Common myeloid progenitor, CD34-positive (primary cell): ENCODE results near the gene PPP1R9A.
"Not testable (repeated sequence)": the region's sequence is repeated elsewhere in the genome, so short reads cannot be mapped to it uniquely, and the experiment has no call there.

Experiments
- CTCF ChIA-PET: fragments of 350-600 bp; sonication (Branson Sonifier 250); formaldehyde crosslinking; loops from one replicate; lab custom pipeline; 2021; ENCODE audit warnings: antibody characterized with exemption; lab: Charles Lee
- POLR2A ChIA-PET: fragments of 350-600 bp; sonication (Branson Sonifier 250); formaldehyde crosslinking; loops from one replicate; lab custom pipeline; 2021; ENCODE audit warnings: antibody characterized with exemption; lab: Charles Lee
- DNase-seq, 3 donors: peaks; one replicate each; pipeline versions ENCODE4 v3.0.0 to v3.0.0-alpha.2; 2013
- H3K27ac ChIP-seq, 2 experiments: 1 replicate in 1 of 2; 2 replicates in 1 of 2; pipeline ENCODE4 v1.7.0; 2013; ENCODE audit warnings: inconsistent platforms in 2 of 2, low read length in 2 of 2, mild to moderate bottlenecking in 2 of 2, low read depth in 1 of 2, moderate library complexity in 1 of 2; ENCODE audit not compliant: severe bottlenecking in 2 of 2, insufficient read depth in 1 of 2, poor library complexity in 1 of 2
- H3K27me3 ChIP-seq, 5 experiments: replicated peaks in 2 of 5; 1 replicate in 3 of 5; 2 replicates in 2 of 5; pipeline versions ENCODE4 v1.6.1 to v1.7.0; 2013; ENCODE audit warnings: low read length in 4 of 5, mild to moderate bottlenecking in 2 of 5, moderate library complexity in 2 of 5, inconsistent platforms in 1 of 5; ENCODE audit not compliant: insufficient read depth in 5 of 5, control insufficient read depth in 4 of 5
- H3K36me3 ChIP-seq, 4 experiments: 1 replicate in 2 of 4; 2 replicates in 2 of 4; pipeline versions ENCODE4 v1.6.1 to v1.7.0; 2013; ENCODE audit warnings: low read length in 3 of 4, control low read depth in 1 of 4, mild to moderate bottlenecking in 1 of 4; ENCODE audit not compliant: control insufficient read depth in 4 of 4, insufficient read depth in 4 of 4
- H3K4me1 ChIP-seq, 4 experiments: 1 replicate in 3 of 4; 2 replicates in 1 of 4; pipeline versions ENCODE4 v1.6.1 to v1.7.1; 2013; ENCODE audit warnings: low read length in 3 of 4, mild to moderate bottlenecking in 3 of 4, control low read depth in 1 of 4, inconsistent platforms in 1 of 4, moderate library complexity in 1 of 4; ENCODE audit not compliant: control insufficient read depth in 4 of 4, insufficient read depth in 4 of 4; ENCODE audit errors: control extremely low read depth in 1 of 4
- H3K4me3 ChIP-seq, 7 experiments: 1 replicate in 4 of 7; 2 replicates in 3 of 7; pipeline versions ENCODE4 v1.5.1 to v1.7.0; 2013; ENCODE audit warnings: mild to moderate bottlenecking in 7 of 7, low read length in 6 of 7, moderate library complexity in 6 of 7, inconsistent platforms in 2 of 7, low read depth in 2 of 7, control low read depth in 1 of 7; ENCODE audit not compliant: insufficient read depth in 4 of 7, control insufficient read depth in 1 of 7; ENCODE audit errors: extremely low read depth in 1 of 7
- H3K9me3 ChIP-seq, 5 experiments: 1 replicate in 4 of 5; 2 replicates in 1 of 5; pipeline versions ENCODE4 v1.6.1 to v1.7.1; 2013; ENCODE audit warnings: low read length in 4 of 5, mild to moderate bottlenecking in 2 of 5, inconsistent platforms in 1 of 5, low read depth in 1 of 5, moderate library complexity in 1 of 5; ENCODE audit not compliant: control insufficient read depth in 4 of 5, insufficient read depth in 2 of 5; ENCODE audit errors: control extremely low read depth in 1 of 5
- WGBS: methylation state at CpG from one replicate; pipeline ENCODE4 v1.1.5; 2013; ENCODE audit not compliant: insufficient coverage; 5-methylcytosine and 5-hydroxymethylcytosine counted together

The PPP1R9A gene

GRCh38 chr7:94998266-94999068, 91.1 kb downstream of the PPP1R9A start:
- ChIA-PET CTCF (interaction anchor here (1.5 kb wide), 1 partner anchor 14 kb away, joined by 3 read pairs; no protein-coding TSS in a partner anchor), POLR2A (no interaction called here)
- DNase-seq = no peak
- Histone ChIP-seq H3K27me3 (no peaks in the 10 kb centered on the region), H3K4me1 (no peaks in the 10 kb centered on the region), H3K4me3 (no peak overlapping the region), H3K27ac (no peak overlapping the region), H3K9me3 (no peaks in the 10 kb centered on the region), H3K36me3 (no peaks in the 10 kb centered on the region)
- WGBS = no CpG with 5 or more reads among the region's 3 CpGs

DNA sequence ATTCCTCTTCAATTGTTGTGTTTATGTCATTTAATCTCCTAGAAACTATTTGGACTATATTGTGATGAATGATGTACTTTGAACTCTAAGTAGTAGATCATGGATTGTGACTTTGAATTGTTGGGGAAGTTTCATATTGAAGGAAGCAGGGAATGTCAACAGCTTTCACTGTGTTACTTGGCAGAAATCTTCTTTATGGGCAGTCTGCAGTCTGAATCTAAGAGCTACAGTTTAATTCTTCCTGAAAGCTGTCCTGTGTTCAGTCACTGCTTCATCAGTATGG, 91.6 kb downstream of the PPP1R9A start:
- ChIA-PET CTCF (no interaction called here), POLR2A (no interaction called here)
- H3K4me3 ChIP-seq = no peak overlapping the region
- no peak for DNase-seq
- H3K27me3 ChIP-seq = no peaks in the 10 kb centered on the region
- H3K4me1 ChIP-seq = no peaks in the 10 kb centered on the region
- H3K9me3 ChIP-seq = no peaks in the 10 kb centered on the region
- no peak overlapping the region for H3K27ac ChIP-seq
- H3K36me3 ChIP-seq = no peaks in the 10 kb centered on the region

DNA sequence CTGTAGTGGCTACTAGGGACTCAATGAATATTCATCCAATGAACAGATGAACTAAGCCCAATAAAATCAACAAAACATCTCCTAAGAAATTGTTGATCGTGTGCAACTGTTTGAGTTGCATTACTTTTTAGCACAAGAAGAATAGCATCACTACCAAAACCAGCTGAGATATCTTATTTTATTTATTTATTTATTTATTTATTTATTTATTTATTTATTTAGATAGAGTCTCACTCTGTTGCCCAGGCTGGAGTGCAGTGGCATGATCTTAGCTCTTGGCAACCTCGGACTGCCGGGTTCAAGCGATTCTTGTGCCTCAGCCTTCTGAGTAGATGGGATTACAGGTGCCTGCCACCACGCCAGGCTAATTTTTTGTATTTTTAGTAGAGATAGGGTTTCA, 92.2 kb downstream of the PPP1R9A start:
- H3K4me3 ChIP-seq, CTCF ChIA-PET: not testable (repeated sequence)
- WGBS = 100% methylated on average over 3 of the region's 5 CpGs

GRCh38 chr7:95001258-95001657, 93.9 kb downstream of the PPP1R9A start:
- DNase-seq = no peak
- no CpG with 5 or more reads among the region's 3 CpGs for WGBS
- H3K4me1 ChIP-seq = no peaks in the 10 kb centered on the region
- ChIA-PET POLR2A (no interaction called here), CTCF (interaction anchor here (1.4 kb wide), 1 partner anchor 10 kb away, joined by 3 read pairs; no protein-coding TSS in a partner anchor)
- H3K36me3 ChIP-seq = no peaks in the 10 kb centered on the region
- no peak overlapping the region for H3K4me3 ChIP-seq
- no peaks in the 10 kb centered on the region for H3K27me3 ChIP-seq
- no peaks in the 10 kb centered on the region for H3K9me3 ChIP-seq
- H3K27ac ChIP-seq = no peak overlapping the region

More for the DNA sequence above, 92.2 kb downstream of the PPP1R9A start:
- H3K4me1 ChIP-seq, H3K27me3 ChIP-seq, H3K36me3 ChIP-seq, DNase-seq, POLR2A ChIA-PET, H3K9me3 ChIP-seq, H3K27ac ChIP-seq: not testable (repeated sequence)

DNA sequence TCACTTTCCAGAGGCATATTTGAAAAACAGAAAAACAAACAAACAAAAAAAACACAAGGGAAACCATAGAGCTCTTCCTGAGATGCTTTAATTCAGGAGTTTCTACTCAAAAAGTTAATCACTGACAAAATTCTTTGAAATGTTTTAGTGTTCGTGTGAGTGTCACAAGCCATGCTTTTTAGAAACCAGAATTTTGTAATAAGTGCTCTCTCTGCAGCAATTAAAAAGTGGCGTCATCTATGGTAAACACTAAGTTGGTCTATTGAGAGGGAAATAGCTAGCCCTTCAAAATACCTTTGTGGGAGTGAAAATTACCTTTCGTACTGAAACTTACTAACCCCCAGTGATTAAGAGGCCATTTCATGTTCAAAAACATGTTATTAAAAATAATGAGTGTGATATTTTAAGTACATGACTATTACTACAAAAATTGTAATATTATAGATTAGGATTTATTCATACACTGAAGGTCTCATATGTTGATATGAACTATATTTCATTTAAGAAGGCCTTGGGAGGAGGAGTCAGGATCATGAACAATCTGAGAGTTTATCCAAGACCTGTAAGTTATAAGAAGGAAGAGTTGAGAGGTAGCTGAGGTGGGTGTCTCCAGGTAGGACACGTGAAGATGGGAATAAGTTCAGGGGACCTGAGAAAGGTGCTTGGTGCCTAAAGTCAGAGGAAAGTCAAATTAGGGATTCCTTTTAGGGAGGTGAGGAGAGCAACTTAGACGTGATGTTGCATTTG, 94.6 kb downstream of the PPP1R9A start:
- WGBS = 100% methylated on average over 3 of the region's 5 CpGs
- no peak for DNase-seq
- CTCF ChIA-PET = interaction anchor here (1.4 kb wide), 1 partner anchor 10 kb away, joined by 3 read pairs; no protein-coding TSS in a partner anchor

GRCh38 chr7:95002775-95003174, 95.4 kb downstream of the PPP1R9A start:
- Histone ChIP-seq H3K36me3 (no peaks in the 10 kb centered on the region), H3K27ac (no peak overlapping the region), H3K9me3 (no peaks in the 10 kb centered on the region), H3K4me1 (no peaks in the 10 kb centered on the region), H3K27me3 (no peaks in the 10 kb centered on the region), H3K4me3 (no peak overlapping the region)
- no CpG with 5 or more reads among the region's 1 CpG for WGBS
- no peak for DNase-seq
- CTCF ChIA-PET = interaction anchor here (1.4 kb wide), 1 partner anchor 9 kb away, joined by 3 read pairs; no protein-coding TSS in a partner anchor
- POLR2A ChIA-PET = no interaction called here

More for the DNA sequence above, 94.6 kb downstream of the PPP1R9A start:
- POLR2A ChIA-PET = no interaction called here
- Histone ChIP-seq H3K9me3 (no peaks in the 10 kb centered on the region), H3K27ac (no peak overlapping the region), H3K36me3 (no peaks in the 10 kb centered on the region), H3K4me3 (no peak overlapping the region), H3K27me3 (no peaks in the 10 kb centered on the region), H3K4me1 (no peaks in the 10 kb centered on the region)

- POLR2A ChIA-PET = interaction anchor here (0.6 kb wide), 1 partner anchor 534 kb away, joined by 3 read pairs; no protein-coding TSS in a partner anchor
- 90% methylated on average over 2 of the region's 6 CpGs for WGBS
- CTCF ChIA-PET = no interaction called here
Observed at GRCh38 chr7:95004618-95005247, 97.3 kb downstream of the PPP1R9A start.

More at GRCh38 chr7:95004618-95005247, 97.3 kb downstream of the PPP1R9A start:
- H3K27me3 ChIP-seq = no peaks in the 10 kb centered on the region
- DNase-seq = no peak
- H3K27ac ChIP-seq = no peak overlapping the region
- no peak overlapping the region for H3K4me3 ChIP-seq
- H3K9me3 ChIP-seq = no peaks in the 10 kb centered on the region
- no peaks in the 10 kb centered on the region for H3K4me1 ChIP-seq
- no peaks in the 10 kb centered on the region for H3K36me3 ChIP-seq
